ENCODE data around the gene PFKFB3. TPM values are rescaled to one million over a fixed set of nuclear protein-coding genes. Genes with fewer than 3 reads are reported as not detected.

Gene PFKFB3
- polyA plus RNA-seq, 3 donors = 12.2 to 101 (median 15.8) TPM

DNA sequence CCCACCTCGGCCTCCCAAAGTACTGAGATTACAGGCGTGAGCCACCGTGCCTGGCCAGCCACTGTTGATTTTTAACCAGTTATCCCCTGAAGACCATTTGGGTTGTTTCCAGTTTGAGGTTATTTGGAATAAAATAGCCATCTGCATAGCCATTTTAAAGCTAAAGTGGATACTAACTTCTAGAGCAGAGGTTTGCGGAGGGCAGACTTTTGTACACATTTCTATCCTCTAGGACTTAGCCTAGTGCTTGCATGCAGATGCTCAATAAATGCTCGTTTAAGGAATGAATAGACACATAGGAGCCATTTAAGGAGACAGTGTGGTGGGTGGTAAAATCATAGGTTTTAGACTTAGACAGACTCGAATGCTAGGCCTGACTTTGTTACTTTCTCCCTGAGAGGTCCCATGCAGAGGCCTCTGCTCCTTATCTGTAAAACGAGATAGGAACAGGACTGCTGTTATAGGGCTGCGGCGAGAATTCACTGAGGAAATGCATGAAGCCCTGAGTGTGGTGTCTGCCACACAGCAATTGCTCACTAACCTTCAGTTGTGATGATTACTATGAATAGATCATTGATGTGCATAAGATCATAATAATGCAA, 75.9 kb downstream of the PFKFB3 start:
- Histone ChIP-seq H3K36me3 (replicated peaks in 1 of 2; ENCODE audit: control insufficient read depth in 1 of 2, insufficient read depth in 2 of 2, low read length in 2 of 2) (no peaks in the 10 kb centered on the region), H4K20me1 (ENCODE audit: insufficient read depth, low read length) (no peaks in the 10 kb centered on the region), H3K4me3 (replicated peaks in 1 of 3; ENCODE audit: low read depth in 2 of 3, low read length in 3 of 3) (no peak overlapping the region), H3K9me3 (replicated peaks in 1 of 2; ENCODE audit: control insufficient read depth in 1 of 2, insufficient read depth in 1 of 2, low read length in 2 of 2) (peaks cover 0 to 3% of the 10 kb centered on the region in 2 donors), H3K4me1 (ENCODE audit: control insufficient read depth in 1 of 2, insufficient read depth in 2 of 2, low read length in 2 of 2) (peaks cover 23 to 27% of the 10 kb centered on the region in 2 donors), H3K4me2 (replicated peaks; ENCODE audit: extremely low read depth, low read length, poor library complexity, severe bottlenecking) (no peak overlapping the region), H3K27me3 (ENCODE audit: control insufficient read depth in 2 of 2, insufficient read depth in 2 of 2, low read length in 2 of 2) (no peaks in the 10 kb centered on the region), H3K79me2 (ENCODE audit: insufficient read depth, low read length) (no peaks in the 10 kb centered on the region), H3K9ac (ENCODE audit: insufficient read depth, low read length, poor library complexity, severe bottlenecking) (no peak overlapping the region), H3K27ac (ENCODE audit: low read depth in 1 of 2, low read length in 2 of 2) (no peak overlapping the region), H2AFZ (ENCODE audit: insufficient read depth, low read depth, low read length, poor library complexity, severe bottlenecking) (no peak overlapping the region)
- H3K4me3 Mint-ChIP-seq = no peak overlapping the region
- 100% methylated on average over 4 of the region's 9 CpGs for whole genome bisulfite sequencing (ENCODE audit: insufficient coverage)
- H3K9me3 Mint-ChIP-seq = peaks cover 2 to 10% (median 7%) of the 10 kb centered on the region in 7 donors
- peaks cover 3 to 7% of the 10 kb centered on the region in 2 donors for H3K36me3 Mint-ChIP-seq
- H3K27ac Mint-ChIP-seq = peak overlapping the region in 1 of 7 donors; percentile 27
- H3K4me1 Mint-ChIP-seq = peaks cover 38% of the 10 kb centered on the region
- DNase-seq = no peak
- H3K27me3 Mint-ChIP-seq (ENCODE audit: low read depth in 3 of 3) = peaks cover 1 to 12% (median 5%) of the 10 kb centered on the region in 3 donors
- intact Hi-C loops (cut with micrococcal nuclease) = loop anchor here in 1 of 2 donors (10.0 kb wide), 1 partner anchor 906 kb away; no protein-coding TSS in a partner anchor
- TF ChIP-seq, protein P1, sequence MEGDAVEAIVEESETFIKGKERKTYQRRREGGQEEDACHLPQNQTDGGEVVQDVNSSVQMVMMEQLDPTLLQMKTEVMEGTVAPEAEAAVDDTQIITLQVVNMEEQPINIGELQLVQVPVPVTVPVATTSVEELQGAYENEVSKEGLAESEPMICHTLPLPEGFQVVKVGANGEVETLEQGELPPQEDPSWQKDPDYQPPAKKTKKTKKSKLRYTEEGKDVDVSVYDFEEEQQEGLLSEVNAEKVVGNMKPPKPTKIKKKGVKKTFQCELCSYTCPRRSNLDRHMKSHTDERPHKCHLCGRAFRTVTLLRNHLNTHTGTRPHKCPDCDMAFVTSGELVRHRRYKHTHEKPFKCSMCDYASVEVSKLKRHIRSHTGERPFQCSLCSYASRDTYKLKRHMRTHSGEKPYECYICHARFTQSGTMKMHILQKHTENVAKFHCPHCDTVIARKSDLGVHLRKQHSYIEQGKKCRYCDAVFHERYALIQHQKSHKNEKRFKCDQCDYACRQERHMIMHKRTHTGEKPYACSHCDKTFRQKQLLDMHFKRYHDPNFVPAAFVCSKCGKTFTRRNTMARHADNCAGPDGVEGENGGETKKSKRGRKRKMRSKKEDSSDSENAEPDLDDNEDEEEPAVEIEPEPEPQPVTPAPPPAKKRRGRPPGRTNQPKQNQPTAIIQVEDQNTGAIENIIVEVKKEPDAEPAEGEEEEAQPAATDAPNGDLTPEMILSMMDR (IDR thresholded peaks at IDR 0.05) = no peak

DNA sequence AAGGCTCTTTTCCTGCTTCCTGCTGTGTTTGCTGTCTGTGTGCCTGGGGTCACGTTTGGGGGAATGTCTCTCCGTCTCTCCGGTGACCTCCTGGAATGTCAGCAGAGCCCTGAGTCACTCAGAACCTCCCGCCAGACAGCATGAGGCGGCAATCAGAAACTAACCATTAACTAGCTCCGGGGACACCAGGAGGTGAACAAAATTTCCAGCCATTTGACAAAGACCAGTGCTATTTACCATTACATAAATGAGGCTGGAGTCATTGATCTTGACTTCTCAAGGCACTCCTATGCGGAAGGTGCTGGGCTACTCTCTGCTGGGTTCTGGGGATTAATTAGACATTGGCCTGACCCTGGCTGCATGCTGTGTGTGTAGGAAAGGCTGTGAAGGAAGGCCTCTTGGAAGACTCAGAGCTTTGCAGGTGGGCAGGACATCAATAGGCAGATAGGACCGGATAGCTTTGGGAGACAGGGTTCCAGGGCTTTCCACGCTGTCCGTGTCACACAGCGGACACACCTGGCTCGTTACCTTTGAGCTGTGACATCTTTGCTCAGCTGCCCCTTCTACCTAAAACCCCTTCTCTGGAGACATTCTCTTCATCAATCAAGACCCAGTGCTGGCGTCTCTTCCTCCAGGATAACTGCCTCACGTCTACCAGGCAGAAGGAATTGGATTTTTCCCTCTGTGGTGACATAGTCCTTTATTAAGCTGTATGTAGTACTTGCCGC, 77.0 kb downstream of the PFKFB3 start:
- no peak for DNase-seq
- Histone ChIP-seq H3K9ac (ENCODE audit: insufficient read depth, low read length, poor library complexity, severe bottlenecking) (no peak overlapping the region), H3K9me3 (replicated peaks in 1 of 2; ENCODE audit: control insufficient read depth in 1 of 2, insufficient read depth in 1 of 2, low read length in 2 of 2) (peaks cover 0 to 3% of the 10 kb centered on the region in 2 donors), H3K27me3 (ENCODE audit: control insufficient read depth in 2 of 2, insufficient read depth in 2 of 2, low read length in 2 of 2) (no peaks in the 10 kb centered on the region), H3K27ac (ENCODE audit: low read depth in 1 of 2, low read length in 2 of 2) (no peak overlapping the region), H3K36me3 (replicated peaks in 1 of 2; ENCODE audit: control insufficient read depth in 1 of 2, insufficient read depth in 2 of 2, low read length in 2 of 2) (no peaks in the 10 kb centered on the region), H3K79me2 (ENCODE audit: insufficient read depth, low read length) (no peaks in the 10 kb centered on the region), H3K4me2 (replicated peaks; ENCODE audit: extremely low read depth, low read length, poor library complexity, severe bottlenecking) (no peak overlapping the region), H2AFZ (ENCODE audit: insufficient read depth, low read depth, low read length, poor library complexity, severe bottlenecking) (no peak overlapping the region), H3K4me1 (ENCODE audit: control insufficient read depth in 1 of 2, insufficient read depth in 2 of 2, low read length in 2 of 2) (peaks cover 12 to 16% of the 10 kb centered on the region in 2 donors), H4K20me1 (ENCODE audit: insufficient read depth, low read length) (no peaks in the 10 kb centered on the region), H3K4me3 (replicated peaks in 1 of 3; ENCODE audit: low read depth in 2 of 3, low read length in 3 of 3) (no peak overlapping the region)
- H3K4me3 Mint-ChIP-seq = no peak overlapping the region
- peaks cover 3 to 5% of the 10 kb centered on the region in 2 donors for H3K36me3 Mint-ChIP-seq
- peaks cover 2 to 10% (median 7%) of the 10 kb centered on the region in 7 donors for H3K9me3 Mint-ChIP-seq
- peaks cover 27% of the 10 kb centered on the region for H3K4me1 Mint-ChIP-seq
- H3K27ac Mint-ChIP-seq = peak overlapping the region in 4 of 7 donors; percentile 49 to 78 (median 68)
- intact Hi-C loops (cut with micrococcal nuclease) = loop anchor here in 1 of 2 donors (10.0 kb wide), 1 partner anchor 905 kb away; no protein-coding TSS in a partner anchor
- TF ChIP-seq, protein P1 (IDR thresholded peaks at IDR 0.05) = no peak
- 88% methylated on average over 4 of the region's 15 CpGs for WGBS (ENCODE audit: insufficient coverage)
- H3K27me3 Mint-ChIP-seq (ENCODE audit: low read depth in 3 of 3) = peaks cover 1 to 14% (median 5%) of the 10 kb centered on the region in 3 donors
